ENCODE data around the gene BCKDHA. TPM values are rescaled to one million over a fixed set of nuclear protein-coding genes. Genes with fewer than 3 reads are reported as not detected.
A peak's percentile ranks its signal among the peaks of the same experiment; 100 is the strongest.
"Not testable (repeated sequence)": the region's sequence is repeated elsewhere in the genome, so short reads cannot be mapped to it uniquely, and the experiment has no call there.

BCKDHA gene
- total and polyA plus RNA-seq, 10 donors: 10.3 to 55.6 (median 29.1) TPM

GRCh38 chr19:41367848-41368301 is 29.7 kb upstream of the BCKDHA start:
- H3K9me3 ChIP-seq: no peaks in the 10 kb centered on the region
- H3K4me3 ChIP-seq: peak overlapping the region in 1 of 8 donors; percentile 11
- no peaks in the 10 kb centered on the region for H3K36me3 ChIP-seq
- no peaks in the 10 kb centered on the region for H3K27me3 ChIP-seq (replicated peaks in 1 of 7)
- TF ChIP-seq POLR2A (IDR thresholded peaks at IDR 0.05) (no peak), CTCF (IDR thresholded peaks at IDR 0.05 in 8 of 11, conservative IDR thresholded peaks at IDR 0.05 in 3 of 11) (no peak), POLR2AphosphoS5 (IDR thresholded peaks at IDR 0.05) (no peak)
- 34 to 66% (median 45%) methylated on average over 6 of the region's 6 CpGs for WGBS, 5 donors
- intact Hi-C loops (cut with DNase I; ENCODE audit: low total_unique reads): no loop called here
- H3K27ac ChIP-seq: peak overlapping the region in 7 of 8 donors; percentile 44 to 99 (median 72)
- peaks cover 6 to 82% (median 37%) of the 10 kb centered on the region in 6 donors for H3K4me1 ChIP-seq
- no peak for DNase-seq

DNA sequence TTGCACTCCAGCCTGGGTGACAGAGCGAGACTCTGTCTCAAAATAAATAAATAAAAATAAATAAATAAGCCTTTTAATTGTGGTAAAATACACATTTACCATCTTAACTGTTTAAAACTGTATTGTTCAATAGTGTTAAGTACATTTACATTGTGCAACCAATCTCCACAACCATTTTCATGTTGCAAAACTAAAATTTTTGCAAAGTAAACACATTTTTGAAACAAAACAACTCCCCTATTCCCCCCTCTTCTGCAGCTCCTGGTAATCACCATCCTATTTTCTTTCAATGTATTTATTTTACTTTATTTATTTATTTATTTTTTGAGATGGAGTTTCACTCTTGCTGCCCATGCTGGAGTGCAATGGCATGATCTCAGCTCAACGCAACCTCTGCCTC is 27.8 kb upstream of the BCKDHA start:
- no peaks in the 10 kb centered on the region for H3K9me3 ChIP-seq
- TF ChIP-seq POLR2A (IDR thresholded peaks at IDR 0.05) (no peak), POLR2AphosphoS5 (IDR thresholded peaks at IDR 0.05) (no peak), CTCF (IDR thresholded peaks at IDR 0.05 in 8 of 11, conservative IDR thresholded peaks at IDR 0.05 in 3 of 11) (no peak)
- H3K27me3 ChIP-seq (replicated peaks in 1 of 7): no peaks in the 10 kb centered on the region
- WGBS, 5 donors: 93 to 98% (median 96%) methylated on average over 2 of the region's 2 CpGs
- no peaks in the 10 kb centered on the region for H3K36me3 ChIP-seq
- H3K4me1 ChIP-seq: peaks cover 0 to 79% (median 27%) of the 10 kb centered on the region in 6 donors
- H3K4me3 ChIP-seq: no peak overlapping the region
- H3K27ac ChIP-seq: peak overlapping the region in 2 of 8 donors; percentile 96 to 99
- intact Hi-C loops (cut with DNase I; ENCODE audit: low total_unique reads): no loop called here
- DNase-seq: no peak

GRCh38 chr19:41371119-41371518 is 26.5 kb upstream of the BCKDHA start:
- H3K4me3 ChIP-seq; H3K27me3 ChIP-seq (replicated peaks in 1 of 7); DNase-seq; H3K9me3 ChIP-seq; intact Hi-C loops (cut with DNase I; ENCODE audit: low total_unique reads); H3K36me3 ChIP-seq: not testable (repeated sequence)
- H3K27ac ChIP-seq: peak overlapping the region in 1 of 8 donors; percentile 26
- H3K4me1 ChIP-seq: peaks cover 0 to 77% (median 24%) of the 10 kb centered on the region in 6 donors
- WGBS, 5 donors: 92 to 94% (median 92%) methylated on average over 5 of the region's 5 CpGs

GRCh38 chr19:41371541-41371940 is 26.1 kb upstream of the BCKDHA start:
- Histone ChIP-seq H3K4me3 (no peak overlapping the region), H3K27ac (no peak overlapping the region), H3K4me1 (peaks cover 0 to 77% (median 27%) of the 10 kb centered on the region in 6 donors), H3K27me3 (replicated peaks in 1 of 7) (no peaks in the 10 kb centered on the region), H3K9me3 (no peaks in the 10 kb centered on the region), H3K36me3 (no peaks in the 10 kb centered on the region)
- 93 to 98% (median 94%) methylated on average over 8 of the region's 8 CpGs for WGBS, 5 donors
- intact Hi-C loops (cut with DNase I; ENCODE audit: low total_unique reads): no loop called here
- TF ChIP-seq POLR2AphosphoS5 (IDR thresholded peaks at IDR 0.05): no peak
- TF ChIP-seq CTCF (IDR thresholded peaks at IDR 0.05 in 8 of 11, conservative IDR thresholded peaks at IDR 0.05 in 3 of 11): no peak
- TF ChIP-seq POLR2A (IDR thresholded peaks at IDR 0.05): no peak
- no peak for DNase-seq

DNA sequence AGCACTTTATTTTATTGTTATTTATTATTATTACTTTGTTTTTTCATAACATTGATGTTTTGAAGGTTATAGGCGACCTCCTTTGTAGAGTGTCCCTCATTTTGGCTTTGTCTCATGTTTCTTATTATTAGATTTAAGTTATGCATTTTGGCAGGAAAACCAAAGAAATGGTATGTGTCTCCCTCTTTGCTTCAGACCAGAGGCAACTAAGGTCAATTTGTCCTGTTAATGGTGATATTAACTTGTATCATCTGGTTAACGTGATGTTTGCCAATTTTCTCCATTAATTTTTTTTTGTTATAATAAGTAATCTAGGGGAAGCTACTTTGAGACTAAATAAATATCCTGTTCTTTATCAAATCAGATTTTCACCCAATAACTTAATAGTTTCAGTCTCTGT is 25.1 kb upstream of the BCKDHA start:
- intact Hi-C loops (cut with DNase I; ENCODE audit: low total_unique reads): no loop called here
- Histone ChIP-seq H3K27ac (no peak overlapping the region), H3K36me3 (no peaks in the 10 kb centered on the region), H3K4me3 (no peak overlapping the region), H3K27me3 (replicated peaks in 1 of 7) (no peaks in the 10 kb centered on the region), H3K4me1 (peaks cover 0 to 77% (median 30%) of the 10 kb centered on the region in 6 donors), H3K9me3 (no peaks in the 10 kb centered on the region)
- TF ChIP-seq POLR2AphosphoS5 (IDR thresholded peaks at IDR 0.05) (no peak), CTCF (IDR thresholded peaks at IDR 0.05 in 8 of 11, conservative IDR thresholded peaks at IDR 0.05 in 3 of 11) (no peak), POLR2A (IDR thresholded peaks at IDR 0.05) (no peak)
- WGBS, 5 donors: 77 to 90% (median 86%) methylated on average over 2 of the region's 2 CpGs
- DNase-seq: no peak

Measured in spleen (tissue), 11 donors.